ENCODE data around the gene ACAD9.

GRCh38 chr3:128919988-128920387 is 40.6 kb downstream of the ACAD9 start:
- TF ChIP-seq CTCF (conservative IDR thresholded peaks at IDR 0.05; ENCODE audit: low read length) = no peak
- no peak for TF ChIP-seq EZH2phosphoT487 (IDR thresholded peaks at IDR 0.05; ENCODE audit: borderline replicate concordance, low read depth, low read length)

Data from OCI-LY7 (cell line).